Neural crest cell (in vitro differentiated cells): Measurements from ENCODE around the gene MAPK8IP2. TPM values are rescaled to one million over a fixed set of nuclear protein-coding genes. Genes with fewer than 3 reads are reported as not detected.

Source experiments
- DNase-seq: peaks from one replicate; pipeline ENCODE4 v3.0.0; 2021; ENCODE audit warnings: low read depth, mixed read lengths, low spot score
- H3K27ac Mint-ChIP-seq: one replicate; pipeline ENCODE4 v1.8.0; 2021; ENCODE audit warnings: mild to moderate bottlenecking, mixed read lengths; ENCODE audit not compliant: unreplicated experiment
- H3K27me3 Mint-ChIP-seq: 2 replicates; pipeline ENCODE4 v1.8.0; 2021; ENCODE audit warnings: low read depth, mild to moderate bottlenecking, mixed read lengths
- H3K36me3 Mint-ChIP-seq: 2 replicates; pipeline ENCODE4 v1.8.0; 2021; ENCODE audit warnings: low read depth, mild to moderate bottlenecking, mixed read lengths
- H3K4me1 Mint-ChIP-seq: 2 replicates; pipeline ENCODE4 v1.8.0; 2021; ENCODE audit warnings: mixed read lengths
- H3K4me3 Mint-ChIP-seq: one replicate; pipeline ENCODE4 v1.8.0; 2021; ENCODE audit warnings: mild to moderate bottlenecking, mixed read lengths
- H3K9me3 Mint-ChIP-seq: 2 replicates; pipeline ENCODE4 v1.8.0; 2021; ENCODE audit warnings: mixed read lengths
- total RNA-seq: library from RNA; stranded (reverse); gene quantifications from 2 replicates; pipeline ENCODE4 v1.2.1, GENCODE V29; 2021
- TF ChIP-seq, protein P1 (sequence below): fragments of 200-600 bp; sonication (generic); conservative IDR thresholded peaks from 2 replicates; pipeline ENCODE4 v1.5.0; 2021; ENCODE audit warnings: antibody characterized with exemption, mild to moderate bottlenecking

The MAPK8IP2 gene
- total RNA-seq, 1 donor from 2014 or later, result 31.8 TPM

GRCh38 chr22:50602338-50602700 lies 1.7 kb downstream of the MAPK8IP2 start:
- TF ChIP-seq, protein P1, sequence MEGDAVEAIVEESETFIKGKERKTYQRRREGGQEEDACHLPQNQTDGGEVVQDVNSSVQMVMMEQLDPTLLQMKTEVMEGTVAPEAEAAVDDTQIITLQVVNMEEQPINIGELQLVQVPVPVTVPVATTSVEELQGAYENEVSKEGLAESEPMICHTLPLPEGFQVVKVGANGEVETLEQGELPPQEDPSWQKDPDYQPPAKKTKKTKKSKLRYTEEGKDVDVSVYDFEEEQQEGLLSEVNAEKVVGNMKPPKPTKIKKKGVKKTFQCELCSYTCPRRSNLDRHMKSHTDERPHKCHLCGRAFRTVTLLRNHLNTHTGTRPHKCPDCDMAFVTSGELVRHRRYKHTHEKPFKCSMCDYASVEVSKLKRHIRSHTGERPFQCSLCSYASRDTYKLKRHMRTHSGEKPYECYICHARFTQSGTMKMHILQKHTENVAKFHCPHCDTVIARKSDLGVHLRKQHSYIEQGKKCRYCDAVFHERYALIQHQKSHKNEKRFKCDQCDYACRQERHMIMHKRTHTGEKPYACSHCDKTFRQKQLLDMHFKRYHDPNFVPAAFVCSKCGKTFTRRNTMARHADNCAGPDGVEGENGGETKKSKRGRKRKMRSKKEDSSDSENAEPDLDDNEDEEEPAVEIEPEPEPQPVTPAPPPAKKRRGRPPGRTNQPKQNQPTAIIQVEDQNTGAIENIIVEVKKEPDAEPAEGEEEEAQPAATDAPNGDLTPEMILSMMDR, result no peak
- Mint-ChIP-seq H3K36me3 (no peaks in the 10 kb centered on the region), H3K4me1 (peaks cover 16% of the 10 kb centered on the region), H3K27ac (no peak overlapping the region), H3K4me3 (peak overlapping the region; percentile 90), H3K9me3 (no peaks in the 10 kb centered on the region), H3K27me3 (peaks cover 5% of the 10 kb centered on the region)
- no peak for DNase-seq

DNA sequence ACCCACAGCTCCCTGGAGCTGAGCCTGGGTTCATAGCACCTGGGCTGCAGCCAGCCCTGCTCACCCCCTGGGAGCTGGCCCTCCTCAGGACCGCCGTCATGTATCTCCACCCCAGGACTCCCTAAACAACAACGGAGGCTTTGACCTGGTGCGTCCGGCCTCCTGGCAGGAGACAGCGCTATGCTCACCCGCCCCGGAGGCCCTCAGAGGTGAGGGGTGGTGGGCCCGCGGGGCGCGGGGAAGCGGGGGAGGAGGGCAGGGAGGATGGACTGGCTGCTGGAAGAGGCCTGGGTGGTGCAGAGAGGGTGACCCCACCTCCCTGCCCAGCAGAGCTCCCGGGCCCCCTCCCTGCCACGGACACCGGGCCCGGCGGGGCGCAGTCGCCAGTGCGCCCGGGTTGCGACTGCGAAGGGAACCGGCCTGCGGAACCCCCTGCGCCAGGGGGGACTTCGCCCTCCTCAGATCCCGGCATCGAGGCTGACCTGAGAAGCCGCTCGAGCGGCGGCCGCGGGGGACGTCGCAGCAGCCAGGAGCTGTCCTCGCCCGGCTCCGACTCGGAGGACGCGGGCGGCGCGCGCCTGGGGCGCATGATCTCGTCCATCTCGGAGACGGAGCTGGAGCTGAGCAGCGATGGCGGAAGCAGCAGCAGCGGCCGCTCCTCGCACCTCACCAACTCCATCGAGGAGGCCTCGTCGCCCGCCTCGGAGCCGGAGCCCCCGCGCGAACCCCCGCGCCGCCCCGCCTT lies 3.1 kb downstream of the MAPK8IP2 start:
- peaks cover 16% of the 10 kb centered on the region for H3K4me1 Mint-ChIP-seq
- H3K27me3 Mint-ChIP-seq, result peaks cover 5% of the 10 kb centered on the region
- DNase-seq, result no peak
- no peak overlapping the region for H3K27ac Mint-ChIP-seq
- no peaks in the 10 kb centered on the region for H3K9me3 Mint-ChIP-seq
- H3K36me3 Mint-ChIP-seq, result no peaks in the 10 kb centered on the region
- TF ChIP-seq, protein P1, result no peak
- H3K4me3 Mint-ChIP-seq, result no peak overlapping the region

DNA sequence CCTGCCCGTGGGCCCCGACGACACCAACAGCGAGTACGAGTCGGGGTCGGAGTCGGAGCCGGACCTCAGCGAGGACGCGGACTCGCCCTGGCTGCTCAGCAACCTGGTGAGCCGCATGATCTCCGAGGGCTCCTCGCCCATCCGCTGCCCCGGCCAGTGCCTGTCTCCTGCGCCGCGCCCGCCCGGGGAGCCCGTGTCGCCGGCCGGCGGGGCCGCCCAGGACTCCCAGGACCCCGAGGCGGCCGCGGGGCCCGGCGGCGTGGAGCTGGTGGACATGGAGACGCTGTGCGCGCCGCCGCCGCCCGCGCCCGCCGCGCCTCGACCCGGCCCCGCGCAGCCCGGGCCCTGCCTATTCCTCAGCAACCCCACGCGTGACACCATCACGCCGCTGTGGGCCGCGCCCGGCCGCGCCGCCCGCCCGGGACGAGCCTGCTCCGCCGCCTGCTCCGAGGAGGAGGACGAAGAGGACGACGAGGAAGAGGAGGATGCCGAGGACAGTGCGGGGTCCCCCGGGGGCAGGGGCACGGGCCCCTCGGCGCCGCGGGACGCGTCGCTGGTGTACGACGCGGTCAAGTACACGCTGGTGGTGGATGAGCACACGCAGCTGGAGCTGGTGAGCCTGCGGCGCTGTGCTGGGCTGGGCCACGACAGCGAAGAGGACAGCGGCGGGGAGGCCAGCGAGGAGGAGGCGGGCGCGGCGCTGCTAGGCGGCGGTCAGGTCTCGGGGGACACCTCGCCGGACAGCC lies 3.8 kb downstream of the MAPK8IP2 start:
- Mint-ChIP-seq H3K27ac (no peak overlapping the region), H3K4me1 (peaks cover 16% of the 10 kb centered on the region), H3K9me3 (no peaks in the 10 kb centered on the region), H3K4me3 (no peak overlapping the region), H3K27me3 (peaks cover 5% of the 10 kb centered on the region), H3K36me3 (no peaks in the 10 kb centered on the region)
- DNase-seq, result no peak
- TF ChIP-seq, protein P1, result no peak

- no peaks in the 10 kb centered on the region for H3K9me3 Mint-ChIP-seq
- H3K27ac Mint-ChIP-seq, result no peak overlapping the region
- no peak overlapping the region for H3K4me3 Mint-ChIP-seq
- TF ChIP-seq, protein P1, result no peak
- peaks cover 10% of the 10 kb centered on the region for H3K4me1 Mint-ChIP-seq
- no peaks in the 10 kb centered on the region for H3K27me3 Mint-ChIP-seq
- DNase-seq, result no peak
- H3K36me3 Mint-ChIP-seq, result no peaks in the 10 kb centered on the region
Measured at GRCh38 chr22:50605002-50605612, 4.5 kb downstream of the MAPK8IP2 start.

- Mint-ChIP-seq H3K27ac (no peak overlapping the region), H3K9me3 (no peaks in the 10 kb centered on the region), H3K36me3 (no peaks in the 10 kb centered on the region), H3K27me3 (no peaks in the 10 kb centered on the region), H3K4me1 (peaks cover 10% of the 10 kb centered on the region), H3K4me3 (no peak overlapping the region)
- TF ChIP-seq, protein P1, result no peak
- no peak for DNase-seq
Measured at GRCh38 chr22:50605613-50606074, 5.1 kb downstream of the MAPK8IP2 start.
